Right lobe of liver (tissue), 4 donors: Measurements from ENCODE around the gene RBFOX2.

Source experiments
- CTCF ChIP-seq, 4 donors: fragments of 200-600 bp in 3 of 4; fragments of 450-650 bp in 1 of 4; IDR thresholded peaks; one replicate each; pipeline versions ENCODE4 v1.5.1 to v1.8.0; 2016 to 2022; ENCODE audit warnings: antibody characterized with exemption in 4 of 4, mild to moderate bottlenecking in 2 of 4
- POLR2A ChIP-seq: fragments of 450-650 bp; IDR thresholded peaks from one replicate; pipeline ENCODE4 v1.6.1; 2017; ENCODE audit warnings: antibody characterized with exemption, mild to moderate bottlenecking
- donor health status: DM: no; HTN: no; CAD: no.
- donor health status: DM: no; HTN: no; CAD: no.
- donor health status: DM: no; HTN: yes; CAD: no.

- TF ChIP-seq CTCF (IDR thresholded peaks at IDR 0.05): no peak
- no peak for TF ChIP-seq POLR2A
These were observed 116.7 kb downstream of the RBFOX2 start for GRCh38 chr22:35911877-35912276.
